HEK293T (cell line): ENCODE data around the gene KISS1R.

Experiments used
- BHLHE40 ChIP-seq: fragments of 450-650 bp; IDR thresholded peaks from 2 replicates; pipeline ENCODE4 v1.6.1; 2016; ENCODE audit warnings: mild to moderate bottlenecking, moderate library complexity, borderline replicate concordance
- CTBP1 ChIP-seq: fragments of 450-650 bp; IDR thresholded peaks from 2 replicates; pipeline ENCODE4 v1.6.1; 2016; ENCODE audit warnings: borderline replicate concordance
- FOXA1 ChIP-seq: fragments of 450-650 bp; IDR thresholded peaks from 2 replicates; pipeline ENCODE4 v1.6.1; 2016; ENCODE audit warnings: mild to moderate bottlenecking
- FOXM1 ChIP-seq: fragments of 450-650 bp; IDR thresholded peaks from 2 replicates; pipeline ENCODE4 v1.6.1; 2017; ENCODE audit warnings: mild to moderate bottlenecking, borderline replicate concordance
- HDGF ChIP-seq: fragments of 450-650 bp; IDR thresholded peaks from 2 replicates; pipeline ENCODE4 v1.6.1; 2017; ENCODE audit warnings: antibody characterized with exemption, borderline replicate concordance
- LEF1 ChIP-seq: fragments of 450-650 bp; IDR thresholded peaks from 2 replicates; pipeline ENCODE4 v1.6.1; 2017; ENCODE audit warnings: mild to moderate bottlenecking, borderline replicate concordance
- SP1 ChIP-seq: fragments of 450-650 bp; IDR thresholded peaks from 2 replicates; pipeline ENCODE4 v1.6.1; 2017

DNA sequence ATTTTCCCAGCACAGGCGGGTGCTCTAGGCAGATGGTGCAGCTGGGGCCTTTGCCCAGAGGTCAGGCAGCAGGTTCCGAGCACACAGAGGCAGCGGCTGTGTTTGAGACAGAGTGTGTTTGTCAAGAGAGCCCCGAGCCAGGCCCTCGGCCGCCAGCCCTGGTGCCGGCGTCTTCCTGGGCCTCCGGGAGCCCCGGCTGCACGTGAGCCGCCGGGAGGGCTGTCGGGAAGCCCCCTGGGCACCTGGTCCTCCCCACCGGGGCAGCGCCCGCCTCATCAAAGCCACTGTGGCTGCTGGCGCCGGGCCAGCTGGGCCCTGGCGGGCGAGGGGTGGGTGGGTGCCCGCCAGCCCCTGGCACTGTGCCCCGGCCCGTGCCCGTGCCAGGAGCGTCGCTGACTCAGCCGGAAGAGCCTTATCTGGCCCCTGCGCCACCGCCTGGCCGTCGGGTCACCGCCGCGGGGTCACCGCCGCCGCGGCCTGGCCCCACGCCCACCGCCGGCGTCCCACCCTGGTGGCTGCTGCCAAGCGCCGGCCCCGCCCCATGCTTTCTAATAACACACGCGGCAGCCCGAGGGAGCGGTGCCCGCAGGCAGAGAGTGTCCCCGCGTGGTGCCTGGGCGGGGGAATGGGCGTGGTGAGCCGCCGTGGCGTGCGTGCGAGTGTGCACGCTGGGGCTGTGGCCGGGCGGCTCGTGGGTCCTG, 23.6 kb downstream of the KISS1R start:
- no peak for TF ChIP-seq CTBP1
- TF ChIP-seq HDGF = no peak
- no peak for TF ChIP-seq LEF1
- no peak for TF ChIP-seq SP1
- TF ChIP-seq BHLHE40 = no peak
- no peak for TF ChIP-seq FOXA1
- no peak for TF ChIP-seq FOXM1
